ENCODE data around the gene MYRIP. TPM values are rescaled to one million over a fixed set of nuclear protein-coding genes. Genes with fewer than 3 reads are reported as not detected.

MYRIP gene
- total RNA-seq, 1 donor, result under 0.01 TPM

DNA sequence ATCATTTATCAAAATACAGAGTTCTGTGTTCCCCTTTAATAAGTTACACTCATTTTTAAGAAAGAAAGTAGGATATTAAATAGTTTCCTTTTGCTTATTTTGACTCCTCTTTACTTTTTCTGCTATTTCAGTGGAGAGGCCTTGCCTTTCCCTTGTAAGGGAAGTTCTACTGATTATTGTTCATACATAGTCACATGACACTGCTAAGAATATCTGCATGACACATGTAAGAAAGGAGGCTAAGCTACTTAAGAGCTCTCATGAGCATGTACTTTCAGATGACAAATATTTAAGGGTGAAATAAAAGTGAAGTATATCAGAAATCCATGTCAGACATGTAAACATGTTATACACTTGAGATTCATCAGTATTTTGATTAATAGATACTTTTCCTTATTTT lies 39.0 kb downstream of the MYRIP start:
- no peak for DNase-seq (ENCODE audit: insufficient read length, low spot score, missing footprints)
- no peak overlapping the region for H3K4me3 ChIP-seq (ENCODE audit: insufficient read depth, low read length)
- H4K20me1 ChIP-seq (ENCODE audit: insufficient read depth, low read length), result no peaks in the 10 kb centered on the region
- no peaks in the 10 kb centered on the region for H3K4me1 ChIP-seq (ENCODE audit: insufficient read depth, low read length)
- H3K79me2 ChIP-seq (ENCODE audit: insufficient read depth, low read length), result no peaks in the 10 kb centered on the region
- TF ChIP-seq CTCF (IDR thresholded peaks at IDR 0.05; ENCODE audit: extremely low read depth, low read depth, low read length), result no peak
- H2AFZ ChIP-seq (ENCODE audit: low read length), result no peak overlapping the region
- peaks cover 2% of the 10 kb centered on the region for H3K9me3 ChIP-seq (ENCODE audit: low read depth, low read length)
- no peak overlapping the region for H3K27ac ChIP-seq (ENCODE audit: low read depth, low read length)
- H3K36me3 ChIP-seq (ENCODE audit: insufficient read depth, low read length), result no peaks in the 10 kb centered on the region
- H3K27me3 ChIP-seq (ENCODE audit: insufficient read depth, low read length), result no peaks in the 10 kb centered on the region
- no peak overlapping the region for H3K4me2 ChIP-seq (ENCODE audit: insufficient read depth, low read length)

GRCh38 chr3:39849992-39850715 lies 40.7 kb downstream of the MYRIP start:
- no peak for DNase-seq (ENCODE audit: insufficient read length, low spot score, missing footprints)

GRCh38 chr3:39850716-39851032 lies 41.3 kb downstream of the MYRIP start:
- no peak for TF ChIP-seq CTCF (IDR thresholded peaks at IDR 0.05; ENCODE audit: extremely low read depth, low read depth, low read length)
- no peaks in the 10 kb centered on the region for H3K36me3 ChIP-seq (ENCODE audit: insufficient read depth, low read length)
- no peaks in the 10 kb centered on the region for H3K79me2 ChIP-seq (ENCODE audit: insufficient read depth, low read length)
- H3K4me1 ChIP-seq (ENCODE audit: insufficient read depth, low read length), result no peaks in the 10 kb centered on the region
- H2AFZ ChIP-seq (ENCODE audit: low read length), result no peak overlapping the region
- H4K20me1 ChIP-seq (ENCODE audit: insufficient read depth, low read length), result no peaks in the 10 kb centered on the region
- no peak overlapping the region for H3K27ac ChIP-seq (ENCODE audit: low read depth, low read length)
- no peaks in the 10 kb centered on the region for H3K27me3 ChIP-seq (ENCODE audit: insufficient read depth, low read length)
- no peak overlapping the region for H3K4me2 ChIP-seq (ENCODE audit: insufficient read depth, low read length)
- DNase-seq (ENCODE audit: insufficient read length, low spot score, missing footprints), result no peak
- no peak overlapping the region for H3K4me3 ChIP-seq (ENCODE audit: insufficient read depth, low read length)
- H3K9me3 ChIP-seq (ENCODE audit: low read depth, low read length), result no peaks in the 10 kb centered on the region

More at GRCh38 chr3:39849992-39850715, 40.7 kb downstream of the MYRIP start:
- H2AFZ ChIP-seq (ENCODE audit: low read length), result no peak overlapping the region
- no peaks in the 10 kb centered on the region for H4K20me1 ChIP-seq (ENCODE audit: insufficient read depth, low read length)
- no peak overlapping the region for H3K4me3 ChIP-seq (ENCODE audit: insufficient read depth, low read length)
- H3K79me2 ChIP-seq (ENCODE audit: insufficient read depth, low read length), result no peaks in the 10 kb centered on the region
- no peak for TF ChIP-seq CTCF (IDR thresholded peaks at IDR 0.05; ENCODE audit: extremely low read depth, low read depth, low read length)
- no peaks in the 10 kb centered on the region for H3K27me3 ChIP-seq (ENCODE audit: insufficient read depth, low read length)
- no peaks in the 10 kb centered on the region for H3K9me3 ChIP-seq (ENCODE audit: low read depth, low read length)
- no peak overlapping the region for H3K27ac ChIP-seq (ENCODE audit: low read depth, low read length)
- no peaks in the 10 kb centered on the region for H3K36me3 ChIP-seq (ENCODE audit: insufficient read depth, low read length)
- no peaks in the 10 kb centered on the region for H3K4me1 ChIP-seq (ENCODE audit: insufficient read depth, low read length)
- no peak overlapping the region for H3K4me2 ChIP-seq (ENCODE audit: insufficient read depth, low read length)

- Histone ChIP-seq H4K20me1 (ENCODE audit: insufficient read depth, low read length) (no peaks in the 10 kb centered on the region), H3K9me3 (ENCODE audit: low read depth, low read length) (no peaks in the 10 kb centered on the region), H3K4me3 (ENCODE audit: insufficient read depth, low read length) (no peak overlapping the region), H3K27ac (ENCODE audit: low read depth, low read length) (no peak overlapping the region), H2AFZ (ENCODE audit: low read length) (no peak overlapping the region), H3K4me2 (ENCODE audit: insufficient read depth, low read length) (no peak overlapping the region), H3K4me1 (ENCODE audit: insufficient read depth, low read length) (no peaks in the 10 kb centered on the region), H3K36me3 (ENCODE audit: insufficient read depth, low read length) (no peaks in the 10 kb centered on the region), H3K27me3 (ENCODE audit: insufficient read depth, low read length) (no peaks in the 10 kb centered on the region), H3K79me2 (ENCODE audit: insufficient read depth, low read length) (no peaks in the 10 kb centered on the region)
- DNase-seq (ENCODE audit: insufficient read length, low spot score, missing footprints), result no peak
- TF ChIP-seq CTCF (IDR thresholded peaks at IDR 0.05; ENCODE audit: extremely low read depth, low read depth, low read length), result no peak
These were observed 46.1 kb downstream of the MYRIP start for GRCh38 chr3:39855517-39855916.

All from osteoblast (primary cell).